Measurements from ENCODE around the gene HS6ST3.

GRCh38 chr13:96862093-96862492 lies 772.2 kb downstream of the HS6ST3 start:
- no peak for TF ChIP-seq POLR2A (IDR thresholded peaks at IDR 0.05; ENCODE audit: low read length)
- TF ChIP-seq GATA1 (IDR thresholded peaks at IDR 0.05; ENCODE audit: low read depth, low read length) = no peak
